SK-N-SH (cell line): Measurements from ENCODE around the gene LCE1E. TPM values are rescaled to one million over a fixed set of nuclear protein-coding genes. Genes with fewer than 3 reads are reported as not detected.
A peak's percentile ranks its signal among the peaks of the same experiment; 100 is the strongest.

ENCODE experiments used
- CTCF ChIA-PET: fragments of 300-600, 350-600 bp; formaldehyde crosslinking; extraction: SDS; loops from one replicate; lab custom pipeline; 2021; lab: Yijun Ruan, JAX
- POLR2A ChIA-PET: fragments of 350-600 bp; sonication (Branson Sonifier 250); formaldehyde crosslinking; extraction: SDS; loops from one replicate; lab custom pipeline; 2020; ENCODE audit warnings: antibody characterized with exemption, inconsistent platforms; lab: Yijun Ruan, JAX
- DNase-seq: peaks from one replicate; pipeline ENCODE4 v3.0.0; 2012
- H2AFZ ChIP-seq: fragments of 200-600 bp; sonication (generic); 2 replicates; pipeline ENCODE4 v1.8.1; 2016; ENCODE audit warnings: antibody characterized with exemption, mild to moderate bottlenecking, low read depth
- H3F3A ChIP-seq: fragments of 200-600 bp; sonication (generic); replicated peaks from 2 replicates; pipeline ENCODE3; 2016; ENCODE audit warnings: antibody characterized with exemption, mild to moderate bottlenecking; ENCODE audit not compliant: insufficient read depth
- H3K27ac ChIP-seq, 2 experiments: fragments of 200-500 bp in 1 of 2; fragments of 200-600 bp in 1 of 2; sonication (Bioruptor generic) in 1 of 2; sonication (generic), shearing (Covaris generic) in 1 of 2; 2 replicates each; pipeline versions ENCODE4 v1.5.1 to v1.6.1; 2014 to 2016; ENCODE audit warnings: low read depth in 2 of 2, inconsistent platforms in 1 of 2, low read length in 1 of 2, mild to moderate bottlenecking in 1 of 2, mixed read lengths in 1 of 2
- H3K27me3 ChIP-seq: fragments of 200-600 bp; sonication (generic), shearing (Covaris generic); 2 replicates; pipeline ENCODE4 v1.6.1; 2016; ENCODE audit warnings: mixed run types; ENCODE audit not compliant: insufficient read depth
- H3K36me3 ChIP-seq, 2 experiments: fragments of 200-500 bp in 1 of 2; fragments of 200-600 bp in 1 of 2; sonication (Bioruptor generic) in 1 of 2; sonication (generic) in 1 of 2; replicated peaks in 1 of 2; 2 replicates each; pipeline versions ENCODE3 to v1.5.1; 2014 to 2016; ENCODE audit warnings: low read length in 1 of 2, mild to moderate bottlenecking in 1 of 2; ENCODE audit not compliant: insufficient read depth in 2 of 2, control insufficient read depth in 1 of 2
- H3K4me1 ChIP-seq, 2 experiments: fragments of 200-500 bp in 1 of 2; fragments of 200-600 bp in 1 of 2; sonication (Bioruptor generic) in 1 of 2; sonication (generic), shearing (Covaris generic) in 1 of 2; 2 replicates each; pipeline versions ENCODE4 v1.5.1 to v1.6.1; 2014 to 2016; ENCODE audit warnings: low read depth in 1 of 2, low read length in 1 of 2, mixed run types in 1 of 2; ENCODE audit not compliant: insufficient read depth in 2 of 2, control insufficient read depth in 1 of 2
- H3K4me2 ChIP-seq: fragments of 200-600 bp; sonication (generic), shearing (Covaris generic); 2 replicates; pipeline ENCODE4 v1.6.1; 2017; ENCODE audit warnings: mixed run types
- H3K4me3 ChIP-seq, 2 experiments: fragments of 200-500 bp in 1 of 2; fragments of 200-600 bp in 1 of 2; sonication (Bioruptor generic) in 1 of 2; sonication (generic), shearing (Covaris generic) in 1 of 2; 2 replicates each; pipeline versions ENCODE4 v1.5.1 to v1.8.1; 2014 to 2016; ENCODE audit warnings: low read depth in 2 of 2, inconsistent platforms in 1 of 2, low read length in 1 of 2, mild to moderate bottlenecking in 1 of 2, mixed read lengths in 1 of 2, moderate library complexity in 1 of 2
- H3K79me2 ChIP-seq: fragments of 200-600 bp; sonication (generic); 2 replicates; pipeline ENCODE4 v1.8.1; 2017; ENCODE audit warnings: mild to moderate bottlenecking; ENCODE audit not compliant: insufficient read depth
- H3K9ac ChIP-seq: fragments of 200-600 bp; sonication (generic); 2 replicates; pipeline ENCODE4 v1.6.1; 2017; ENCODE audit warnings: mixed run types
- H3K9me2 ChIP-seq: fragments of 200-600 bp; sonication (generic); 2 replicates; pipeline ENCODE4 v1.6.1; 2017; ENCODE audit warnings: mixed run types
- H3K9me3 ChIP-seq: fragments of 200-600 bp; sonication (generic); 2 replicates; pipeline ENCODE4 v1.6.1; 2017; ENCODE audit warnings: mixed run types, mild to moderate bottlenecking, moderate library complexity
- H4K20me1 ChIP-seq: fragments of 200-600 bp; sonication (generic); 2 replicates; pipeline ENCODE4 v1.6.1; 2017; ENCODE audit warnings: mild to moderate bottlenecking, mixed run types; ENCODE audit not compliant: insufficient read depth
- CHD2 ChIP-seq: fragments of 150-350 bp; IDR thresholded peaks from 2 replicates; pipeline ENCODE4 v1.6.1; 2018; ENCODE audit warnings: low read length; ENCODE audit not compliant: partially characterized antibody
- ELF1 ChIP-seq: IDR thresholded peaks from 2 replicates; pipeline ENCODE4 v1.4.0; 2012
- EP300 ChIP-seq, 2 experiments: IDR thresholded peaks; 2 replicates each; pipeline versions ENCODE4 v1.4.0 to v1.6.1; 2012; ENCODE audit warnings: borderline replicate concordance in 1 of 2, low read depth in 1 of 2, low read length in 1 of 2
- EZH2phosphoT487 ChIP-seq: fragments of 200-600 bp; sonication (generic); IDR thresholded peaks from 2 replicates; pipeline ENCODE4 v1.6.1; 2017; ENCODE audit warnings: low read depth, mixed run types, mild to moderate bottlenecking, antibody characterized with exemption, moderate library complexity, borderline replicate concordance
- GATA2 ChIP-seq: sonication (generic); formaldehyde crosslinking; IDR thresholded peaks from 2 replicates; pipeline ENCODE4 v1.5.0; 2020; ENCODE audit warnings: mild to moderate bottlenecking, missing genetic modification reagents
- IRF3 ChIP-seq: fragments of 150-350 bp; IDR thresholded peaks from 2 replicates; pipeline ENCODE4 v1.6.1; 2016; ENCODE audit warnings: mild to moderate bottlenecking, low read depth, low read length
- JUND ChIP-seq: IDR thresholded peaks from 2 replicates; pipeline ENCODE4 v1.4.0; 2012
- MXI1 ChIP-seq: IDR thresholded peaks from 2 replicates; pipeline ENCODE4 v1.6.1; 2012; ENCODE audit warnings: mild to moderate bottlenecking, low read depth, low read length, improper control_type of control experiment
- NRF1 ChIP-seq: IDR thresholded peaks from 2 replicates; pipeline ENCODE4 v1.6.1; 2012; ENCODE audit warnings: low read depth, mild to moderate bottlenecking, low read length
- PBX3 ChIP-seq: IDR thresholded peaks from 2 replicates; pipeline ENCODE4; 2012
- RAD21 ChIP-seq: IDR thresholded peaks from 2 replicates; pipeline ENCODE4 v1.6.1; 2012; ENCODE audit warnings: mild to moderate bottlenecking, low read length
- REST ChIP-seq: IDR thresholded peaks from 2 replicates; pipeline ENCODE4 v1.6.1; 2012; ENCODE audit warnings: mild to moderate bottlenecking, low read depth, low read length, moderate library complexity
- TCF12 ChIP-seq: IDR thresholded peaks from 2 replicates; pipeline ENCODE4 v1.4.0; 2012
- USF2 ChIP-seq: fragments of 150-350 bp; IDR thresholded peaks from 2 replicates; pipeline ENCODE4 v1.6.1; 2017; ENCODE audit warnings: antibody characterized with exemption, low read length, low read depth, borderline replicate concordance
- ZBTB33 ChIP-seq: IDR thresholded peaks from 2 replicates; pipeline ENCODE4 v1.4.0; 2012; ENCODE audit warnings: low read depth, borderline replicate concordance
- WGBS: methylation state at CpG from one replicate; pipeline ENCODE4 v1.1.6; 2017; ENCODE audit warnings: low lambda C conversion rate; 5-methylcytosine and 5-hydroxymethylcytosine counted together
- polyA plus RNA-seq, 3 experiments: library from polyadenylated mRNA; depleted of rRNA; stranded (reverse); fragments of >200 nt; gene quantifications; 2 replicates each; pipeline ENCODE4 v1.2.3, GENCODE V29; 2012

LCE1E gene
- polyA plus RNA-seq, 1 of the 3 experiments (the other 2 are of a cell fraction) = not detected

GRCh38 chr1:152745765-152746444 is 40.2 kb upstream of the LCE1E start:
- H3K4me1 ChIP-seq = no peaks in the 10 kb centered on the region
- no peak overlapping the region for H2AFZ ChIP-seq
- H3K9me3 ChIP-seq = no peaks in the 10 kb centered on the region
- DNase-seq = no peak
- H3K9me2 ChIP-seq = no peaks in the 10 kb centered on the region
- TF ChIP-seq NRF1 = no peak
- no peak for TF ChIP-seq CHD2
- no peak for TF ChIP-seq GATA2 (CRISPR knock-in tag)
- TF ChIP-seq MXI1 = no peak
- TF ChIP-seq TCF12 = no peak
- TF ChIP-seq EZH2phosphoT487 = no peak
- no peak for TF ChIP-seq JUND
- TF ChIP-seq USF2 = no peak
- no peak for TF ChIP-seq PBX3
- no peak for TF ChIP-seq EP300 (IDR thresholded peaks at IDR 0.05; ENCODE audit: borderline replicate concordance in 1 of 2, low read depth in 1 of 2, low read length in 1 of 2)
- no peak for TF ChIP-seq RAD21
- TF ChIP-seq REST = no peak
- TF ChIP-seq ELF1 = no peak
- TF ChIP-seq ZBTB33 = no peak
- no peak for TF ChIP-seq IRF3
- H3K79me2 ChIP-seq = no peaks in the 10 kb centered on the region
- no peak overlapping the region for H3K4me3 ChIP-seq
- no peaks in the 10 kb centered on the region for H3K36me3 ChIP-seq
- H4K20me1 ChIP-seq = no peaks in the 10 kb centered on the region
- POLR2A ChIA-PET = no interaction called here
- H3K27ac ChIP-seq = no peak overlapping the region
- H3K27me3 ChIP-seq = no peaks in the 10 kb centered on the region
- WGBS = 10% methylated on average over 6 of the region's 6 CpGs
- CTCF ChIA-PET = interaction anchor here (1.5 kb wide), 1 partner anchor 18 kb away, joined by 3 read pairs; no protein-coding TSS in a partner anchor
- H3F3A ChIP-seq = no peaks in the 10 kb centered on the region
- peak overlapping the region; percentile 20; the same call in 1 of the 2 replicates for H3K4me2 ChIP-seq
- no peak overlapping the region for H3K9ac ChIP-seq
